Measurements from ENCODE around the gene CDH26.

Gene CDH26

DNA sequence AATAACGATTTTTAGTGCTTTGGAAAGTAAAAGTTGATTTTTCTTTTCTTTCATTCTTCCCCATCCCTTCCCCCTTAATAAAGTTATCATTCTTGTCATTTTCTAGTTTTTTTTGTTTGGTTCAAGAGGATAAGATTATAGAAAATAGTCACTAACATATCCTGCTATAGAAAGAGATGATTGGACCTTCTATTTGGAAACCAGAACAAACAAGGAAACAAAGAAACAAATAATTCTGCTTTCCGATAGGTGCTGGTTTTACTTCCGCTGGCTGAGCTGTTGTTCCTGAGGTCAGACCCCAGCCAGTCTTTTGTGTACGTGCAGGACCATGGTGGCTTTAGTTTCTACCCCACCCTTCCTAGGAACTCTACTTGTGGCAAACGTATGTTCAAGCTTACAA is at the start of gene CDH26:
Gene CDH26, plus strand, starts transcription at position 301 of the 400 bp plus-strand sequence. CDS start 304 bp downstream, outside the sequence.
- no peak for DNase-seq

DNA sequence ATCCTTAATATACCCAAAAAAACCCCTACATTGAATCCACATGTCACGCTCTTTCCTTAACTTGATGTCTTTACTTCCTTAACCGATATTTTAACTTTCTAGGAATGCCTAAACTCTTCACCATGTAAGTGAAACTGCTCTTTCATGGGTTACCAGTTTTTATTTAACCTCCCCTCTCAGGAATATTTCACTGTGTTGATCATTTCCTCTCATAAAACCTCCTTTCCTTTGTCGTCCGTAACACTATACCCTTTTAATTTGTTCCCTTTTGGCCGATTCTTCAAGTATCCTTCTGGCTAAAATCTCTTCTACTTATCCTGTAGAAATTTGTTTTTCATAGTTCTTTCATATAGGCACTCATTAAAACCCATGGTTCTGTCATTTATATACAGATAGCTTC is 49.4 kb upstream of the CDH26 start:
- no peak for DNase-seq

DNA sequence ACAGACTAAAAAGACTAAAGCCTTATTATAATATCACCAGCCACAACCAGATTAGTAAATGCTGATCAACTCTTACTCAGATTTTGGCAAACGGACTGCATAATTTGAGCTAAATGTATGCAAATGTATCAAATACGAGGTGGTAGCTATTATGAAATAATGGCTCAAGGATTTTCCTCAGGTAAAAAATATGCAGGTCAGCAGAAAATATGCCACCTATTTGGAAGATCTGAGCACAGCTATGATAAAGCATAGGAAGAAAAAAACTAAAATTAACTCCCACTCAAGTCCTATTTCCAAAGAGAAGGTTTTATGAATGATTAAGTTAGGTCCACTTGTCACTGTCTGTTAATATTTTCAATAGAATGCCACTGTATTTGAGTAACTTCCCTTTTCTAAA is 47.2 kb upstream of the CDH26 start:
- no peak for DNase-seq

DNA sequence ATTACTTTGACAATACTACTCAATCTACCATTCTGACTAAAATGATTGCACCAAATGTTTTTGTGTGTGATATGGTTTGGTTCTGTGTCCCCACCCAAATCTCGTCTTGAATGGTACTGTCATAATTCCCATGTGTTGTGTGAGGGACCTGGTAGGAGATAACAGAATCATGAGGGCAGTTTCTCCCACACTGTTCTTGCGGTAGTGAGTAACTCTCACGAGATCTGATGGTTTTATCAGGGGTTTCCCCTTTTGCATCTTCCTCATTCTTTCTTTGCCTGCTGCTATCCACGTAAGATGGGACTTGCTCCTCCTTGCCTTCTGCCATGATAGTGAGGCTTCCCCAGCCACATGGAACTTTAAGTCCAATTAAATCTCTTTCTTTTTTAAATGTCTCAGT is 45.6 kb upstream of the CDH26 start:
- DNase-seq, result no peak

DNA sequence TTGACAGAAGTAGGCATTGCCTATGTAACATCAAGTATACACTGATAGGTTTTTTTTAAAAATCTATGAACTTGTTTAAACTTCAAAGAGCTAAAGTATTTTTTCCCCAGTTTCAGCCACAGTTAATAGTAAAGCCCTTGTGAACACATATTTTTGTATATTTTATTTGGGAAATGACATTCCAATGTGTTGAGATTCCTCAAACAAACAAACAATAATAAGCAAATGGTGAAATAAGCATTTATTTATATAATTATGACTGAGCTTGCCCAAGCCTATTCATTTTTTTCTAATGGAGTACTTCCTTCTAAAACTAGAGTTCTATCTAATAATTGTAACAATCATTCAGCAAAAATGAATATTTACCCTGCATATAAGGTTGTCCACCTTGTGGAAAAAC is 37.3 kb upstream of the CDH26 start:
- no peak for DNase-seq

DNA sequence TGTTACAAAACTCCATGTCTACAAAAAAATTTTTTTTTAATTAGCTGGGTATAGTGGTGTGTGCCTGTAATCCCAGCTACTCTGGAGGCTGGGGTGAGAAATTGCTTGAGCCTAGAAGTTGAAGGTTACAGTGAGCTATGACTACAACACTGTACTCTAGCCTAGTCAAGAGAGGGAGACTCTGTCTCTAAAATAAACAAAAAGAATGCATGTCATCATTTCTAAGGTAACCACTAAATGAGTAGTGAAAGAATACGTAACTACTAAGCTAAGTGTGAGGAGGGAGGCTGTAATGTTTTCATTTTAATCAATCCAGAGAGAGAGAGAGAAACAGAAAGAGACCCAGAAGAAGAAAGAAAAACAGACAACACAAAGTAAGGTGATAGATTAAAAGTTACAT is 34.7 kb upstream of the CDH26 start:
- no peak for DNase-seq

DNA sequence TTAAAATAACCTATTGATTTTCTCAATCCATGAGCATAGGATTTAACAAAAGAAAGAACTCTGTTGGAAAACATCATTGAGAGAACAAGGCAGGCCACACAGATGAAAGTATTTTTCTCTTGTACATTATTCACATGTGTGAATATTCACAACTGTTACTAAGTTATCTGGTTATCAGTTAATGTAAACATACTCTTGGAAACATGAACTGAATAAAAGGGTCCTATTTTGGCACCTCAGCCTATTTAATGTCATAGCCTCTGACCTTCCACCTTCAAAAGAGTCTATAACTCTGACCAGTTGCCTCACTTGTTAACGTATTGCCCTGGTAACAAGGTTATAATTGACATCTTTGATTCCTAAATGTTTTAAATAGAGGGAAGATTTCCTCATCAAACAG is 32.9 kb upstream of the CDH26 start:
- no peak for DNase-seq

DNA sequence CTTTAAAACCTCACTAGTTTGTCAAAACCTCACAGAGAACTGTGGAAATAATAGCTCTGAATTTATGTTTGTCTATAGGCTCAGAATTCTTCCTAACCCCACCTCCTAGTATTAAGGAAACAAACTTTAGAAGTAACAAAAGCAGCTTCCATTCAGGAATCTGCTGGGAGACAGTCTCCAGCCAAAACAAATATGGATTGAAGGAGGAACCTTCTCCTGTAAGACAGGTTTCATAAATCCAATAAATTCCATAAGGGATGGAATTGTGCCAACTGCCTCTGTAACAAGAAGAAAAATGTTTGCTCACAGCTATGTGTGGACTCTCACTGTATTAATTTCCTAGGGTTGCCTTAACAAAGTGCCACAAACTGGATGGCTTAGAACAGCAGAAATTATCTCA is 32.3 kb upstream of the CDH26 start:
- no peak for DNase-seq

DNA sequence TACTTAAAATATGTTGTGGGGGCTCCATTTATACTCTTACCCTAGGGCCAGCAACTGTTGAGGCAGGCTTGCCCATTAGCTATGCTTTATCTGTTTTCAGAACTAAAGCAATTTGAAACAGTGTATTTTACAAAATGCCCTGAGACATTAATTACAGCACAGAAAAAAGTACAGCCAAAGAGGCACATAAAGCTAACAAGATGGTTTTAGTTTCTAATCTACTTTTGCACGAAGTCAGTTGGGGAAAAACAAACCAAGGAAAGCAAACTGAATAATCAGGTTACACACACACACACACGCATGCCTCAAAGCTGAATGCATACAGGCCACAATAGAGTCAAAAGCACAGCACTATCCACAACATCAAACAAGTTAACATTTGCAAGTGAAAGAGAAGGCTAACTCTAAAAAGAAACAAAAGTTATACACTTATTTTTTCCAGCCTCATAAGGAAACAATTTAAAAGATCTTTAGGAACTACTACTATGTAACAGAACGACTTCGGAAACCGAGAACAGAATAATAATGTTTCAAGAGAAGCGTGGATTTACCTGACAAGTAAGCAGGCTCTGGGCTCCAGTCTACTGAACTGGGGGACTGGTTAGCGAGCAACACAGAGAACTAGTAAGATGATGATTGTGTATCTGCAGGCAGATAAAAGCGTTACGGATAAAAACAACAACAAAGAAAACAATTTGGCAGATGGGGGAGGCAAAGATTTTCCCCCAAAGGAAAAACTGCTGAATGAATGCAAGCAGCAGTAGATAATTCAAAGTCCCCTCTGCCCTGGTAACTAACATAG is 26.5 kb upstream of the CDH26 start:
- no peak for DNase-seq

DNA sequence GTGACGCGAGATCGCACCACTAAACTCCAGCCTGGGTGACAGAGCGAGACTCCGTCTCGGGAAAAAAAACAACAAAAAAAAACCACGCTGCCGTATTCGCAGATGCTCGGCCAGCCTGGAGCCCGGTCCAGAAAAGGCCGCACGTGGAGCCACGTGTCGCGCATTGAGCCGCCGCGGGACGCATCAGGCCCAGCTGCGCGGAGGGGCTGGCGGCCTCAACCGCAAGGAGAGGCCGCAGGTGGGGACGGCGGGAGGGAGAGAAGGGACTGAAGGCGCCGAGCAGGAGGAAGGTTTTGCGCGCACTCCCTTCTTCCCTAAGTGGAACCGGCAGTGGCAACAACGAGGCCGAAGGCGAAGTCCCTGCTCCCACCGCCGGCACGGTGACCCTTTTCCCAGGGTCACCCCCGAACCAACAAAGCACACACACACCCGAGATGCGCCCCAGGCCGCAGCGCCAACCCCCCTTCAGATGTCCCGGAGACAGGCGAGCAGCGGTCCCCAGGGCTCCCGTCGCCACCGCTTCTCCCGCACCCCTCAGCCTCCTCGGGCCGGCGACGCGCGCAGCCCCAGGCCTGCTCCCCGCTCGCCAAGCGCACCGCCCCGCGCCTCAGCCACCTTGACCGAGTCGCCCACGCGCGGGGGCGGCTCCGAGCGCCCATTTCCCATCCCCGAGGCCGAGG is 25.5 kb upstream of the CDH26 start:
- DNase-seq, result no peak

DNA sequence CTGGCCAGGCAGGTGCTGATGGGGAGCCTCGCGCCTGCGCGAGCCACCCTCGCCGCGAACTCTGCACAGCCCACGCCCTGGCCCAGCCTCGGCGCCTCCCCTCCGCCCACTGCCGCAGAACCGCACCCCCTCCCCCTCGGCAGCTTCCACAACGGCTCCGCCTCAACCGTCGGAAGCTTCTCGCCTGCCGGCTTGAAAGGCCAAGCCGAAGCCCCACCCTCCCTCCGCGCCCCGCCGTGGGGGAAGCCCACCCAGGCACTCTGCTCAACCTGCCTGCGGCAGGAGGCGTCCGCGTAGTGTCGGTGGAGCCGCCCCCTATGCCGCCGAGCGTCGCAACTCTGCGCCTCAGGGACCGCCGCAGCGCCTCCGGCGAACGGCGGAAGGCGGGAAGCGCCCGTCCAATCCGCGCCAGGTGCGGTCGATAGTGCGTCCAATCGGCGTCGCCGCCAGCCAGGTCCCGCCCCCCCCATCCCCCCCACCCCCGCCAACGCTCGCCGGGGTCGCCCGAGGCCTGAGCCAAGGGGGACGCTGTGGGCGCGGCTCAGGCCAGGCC is 24.9 kb upstream of the CDH26 start, which contains the start of gene SYCP2:
Gene SYCP2, minus strand, starts transcription at position 342 of the 553 bp plus-strand sequence. CDS start 11,224 bp downstream, outside the sequence.
- DNase-seq, result no peak

DNA sequence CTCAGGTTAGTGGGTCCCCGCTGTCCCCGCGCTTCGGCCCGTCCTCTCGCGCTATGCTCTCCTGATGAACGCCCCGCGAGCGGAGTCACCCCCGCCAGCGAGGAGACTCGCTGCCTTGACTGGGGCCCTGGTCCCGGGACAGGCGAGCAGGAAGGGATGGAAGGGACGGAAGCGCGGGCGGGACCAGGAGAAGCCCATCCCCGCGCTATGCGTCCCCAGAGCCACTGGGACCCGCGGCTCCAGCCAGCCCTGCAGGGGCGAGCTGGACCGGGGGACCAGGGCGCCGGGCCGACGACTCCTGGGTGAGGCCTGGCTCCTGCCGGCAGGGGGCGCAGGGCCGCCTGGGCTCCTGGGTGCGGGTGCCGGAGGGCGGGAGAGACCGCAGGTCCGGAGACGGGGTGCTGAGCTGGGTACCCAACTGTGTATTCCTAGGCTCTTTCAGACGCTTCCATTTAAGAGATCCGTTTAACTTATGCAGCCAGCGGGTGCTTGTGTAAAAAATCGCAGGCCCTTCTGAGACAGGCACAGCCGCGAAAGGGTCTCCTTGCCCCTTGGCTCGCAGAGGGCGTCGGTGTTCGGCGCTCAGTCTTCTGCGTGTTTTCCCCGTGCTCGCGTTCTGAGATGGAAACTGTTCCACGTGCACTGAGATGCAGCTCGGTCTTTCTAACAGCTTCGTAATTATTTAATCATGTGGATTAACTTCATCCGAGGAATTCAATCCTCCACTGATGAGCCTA is 24.2 kb upstream of the CDH26 start:
- DNase-seq, result no peak

DNA sequence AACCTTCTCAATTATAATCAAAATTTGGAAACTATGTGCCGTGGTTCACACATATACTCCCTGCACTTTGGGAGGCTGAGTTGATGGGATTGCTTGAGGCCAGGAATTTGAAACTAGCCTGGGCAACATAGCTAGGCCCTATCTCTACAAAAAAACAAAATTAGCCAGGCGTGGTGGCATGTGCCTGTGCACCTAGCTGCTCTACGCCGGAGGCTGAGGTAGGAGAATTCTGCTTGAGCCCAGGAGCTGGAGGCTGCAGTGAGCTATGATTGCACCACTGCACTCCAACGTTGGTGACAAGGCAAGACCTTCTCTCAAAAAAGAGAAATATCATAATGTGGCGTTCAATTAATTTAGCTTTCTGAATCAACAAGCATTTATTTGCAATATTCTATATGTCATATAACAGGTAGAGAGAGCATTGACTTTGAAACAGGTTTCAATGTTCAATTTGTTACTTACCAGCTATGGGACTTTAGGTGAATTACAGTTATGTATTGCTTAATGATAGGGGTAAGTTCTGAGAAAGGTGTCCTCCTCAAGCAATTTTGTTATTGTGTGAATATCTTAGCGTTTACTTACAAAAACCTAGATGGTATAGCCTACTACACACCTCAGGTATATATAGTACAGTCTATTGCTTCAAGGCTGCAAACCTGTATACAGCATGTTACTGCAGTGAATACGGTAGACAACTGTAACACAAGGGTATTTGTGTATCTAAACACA is 22.6 kb upstream of the CDH26 start:
- DNase-seq, result no peak

DNA sequence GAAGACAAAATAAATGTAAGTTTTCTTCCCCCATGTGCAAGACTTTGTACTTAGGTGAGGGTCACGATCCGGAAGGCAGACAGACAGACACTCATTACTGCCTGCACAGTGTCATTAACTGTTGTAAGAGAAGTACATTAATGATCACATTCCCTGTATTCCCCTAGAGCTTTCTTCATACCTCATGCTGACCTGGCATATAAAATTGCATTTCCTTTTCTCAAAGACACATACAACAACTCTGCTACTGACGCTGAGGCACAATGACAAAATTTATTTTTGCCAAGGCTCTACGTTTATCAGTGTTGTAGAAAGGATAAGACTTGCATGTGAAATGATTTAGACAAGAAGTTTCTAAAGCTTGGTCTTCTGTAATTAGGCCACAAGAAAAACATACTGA is 21.8 kb upstream of the CDH26 start:
- no peak for DNase-seq

DNA sequence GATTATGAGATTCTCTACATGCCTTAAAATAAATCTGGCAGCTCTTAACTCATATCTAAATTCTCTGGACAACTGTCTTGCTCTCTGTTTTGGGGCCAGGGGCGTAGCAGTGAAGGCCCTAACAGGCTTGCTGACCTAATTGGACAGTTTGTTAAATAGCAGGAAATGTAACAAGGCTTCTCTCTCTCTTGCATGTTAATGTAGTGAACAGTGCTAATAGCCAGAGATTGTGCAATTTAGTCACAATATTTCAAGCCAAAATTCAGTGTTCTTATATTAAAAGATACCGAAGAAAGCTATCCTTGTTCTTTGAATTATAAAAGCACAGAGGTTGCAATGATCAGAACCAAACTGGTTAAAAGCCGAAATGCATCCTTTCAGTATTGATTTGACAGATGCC is 21.1 kb upstream of the CDH26 start:
- no peak for DNase-seq

DNA sequence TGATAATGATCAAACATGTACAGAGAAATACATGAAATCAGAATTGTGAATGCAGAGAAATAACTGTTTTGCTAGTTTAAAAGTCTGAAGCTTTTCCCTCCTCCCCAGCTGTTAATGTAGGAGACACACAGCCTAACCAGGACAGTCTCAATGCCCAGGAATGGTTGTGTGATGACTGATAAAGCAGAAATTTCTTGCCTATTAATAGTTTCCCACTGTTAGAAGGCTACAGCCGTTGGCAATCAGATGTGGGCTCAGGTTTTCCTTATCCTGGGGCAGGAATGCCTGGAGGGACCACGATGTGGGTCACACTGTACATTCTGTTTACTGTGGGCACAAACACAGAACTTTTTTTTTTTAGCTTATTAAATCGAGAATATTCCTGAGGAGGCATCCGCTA is 20.0 kb upstream of the CDH26 start:
- no peak for DNase-seq

DNA sequence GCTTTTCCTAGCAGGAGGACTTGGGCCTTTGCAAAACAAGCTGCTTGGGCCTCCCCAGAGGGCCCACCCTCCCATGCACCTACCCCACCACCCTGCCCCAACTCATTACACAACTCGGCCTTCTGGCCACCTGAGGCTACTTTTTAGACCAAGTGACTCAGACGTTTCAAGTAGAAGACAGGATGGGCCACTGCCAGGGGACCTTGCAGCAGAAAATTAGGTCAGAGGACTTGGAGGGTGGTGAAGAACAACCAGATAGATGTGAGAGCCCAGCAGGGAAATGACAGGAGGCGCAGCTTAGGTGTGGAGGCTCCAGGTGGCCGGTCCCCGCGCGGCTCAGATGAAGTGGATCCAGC is 19.5 kb upstream of the CDH26 start:
- DNase-seq, result no peak

DNA sequence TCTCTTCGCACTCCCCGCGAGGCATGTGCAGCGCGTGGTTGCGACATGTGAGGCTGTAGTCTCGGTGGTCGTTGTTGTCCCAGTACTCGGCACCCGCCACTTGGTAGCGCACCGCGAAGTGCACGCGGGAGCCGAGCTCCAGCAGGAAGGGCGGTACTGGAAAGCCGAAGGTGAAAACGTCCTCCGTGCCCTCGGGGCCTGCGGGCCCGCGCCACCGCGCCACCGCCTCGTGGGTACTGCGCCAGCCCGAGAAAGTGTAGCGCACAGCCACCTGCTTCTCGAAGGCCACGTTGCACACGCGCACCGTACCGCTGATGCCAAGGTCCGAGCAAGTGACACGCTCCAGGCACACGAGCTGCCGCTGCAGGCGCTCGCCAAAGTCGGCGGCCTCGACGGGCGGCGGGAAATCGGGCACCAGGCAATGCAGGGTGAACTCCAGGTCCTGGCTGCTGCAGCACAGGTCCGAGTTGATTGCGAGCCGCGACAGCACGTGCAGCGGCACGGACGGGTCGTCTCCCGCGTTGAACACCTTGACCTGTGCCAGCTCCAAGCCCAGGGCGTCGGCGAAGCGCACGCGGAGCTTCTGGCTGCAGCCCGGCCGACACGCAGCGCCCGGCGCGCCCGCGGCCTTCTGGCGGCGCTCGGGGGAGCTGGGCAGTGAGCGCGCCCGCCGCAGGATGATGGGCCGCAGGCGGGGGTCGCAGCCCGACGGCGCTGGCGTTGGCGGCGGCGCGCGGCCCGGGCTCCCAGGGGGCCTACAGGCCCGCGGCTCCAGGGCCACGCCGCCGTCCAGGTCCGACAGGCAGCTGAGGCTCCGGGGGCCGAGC is 19.0 kb upstream of the CDH26 start:
- no peak for DNase-seq

DNA sequence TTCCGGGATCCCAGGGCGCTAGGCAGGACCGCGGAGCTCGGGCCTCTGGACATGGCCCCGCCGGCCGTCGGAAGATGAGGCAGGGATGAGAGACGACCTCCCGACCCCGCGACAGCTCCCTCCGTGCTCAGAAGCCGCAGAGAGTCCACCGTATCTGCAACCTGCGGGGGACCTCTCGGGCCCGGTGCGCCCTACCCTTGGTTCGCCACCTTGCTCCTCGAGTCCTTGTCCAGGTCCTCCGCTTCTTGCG is 18.4 kb upstream of the CDH26 start:
- DNase-seq, result no peak

DNA sequence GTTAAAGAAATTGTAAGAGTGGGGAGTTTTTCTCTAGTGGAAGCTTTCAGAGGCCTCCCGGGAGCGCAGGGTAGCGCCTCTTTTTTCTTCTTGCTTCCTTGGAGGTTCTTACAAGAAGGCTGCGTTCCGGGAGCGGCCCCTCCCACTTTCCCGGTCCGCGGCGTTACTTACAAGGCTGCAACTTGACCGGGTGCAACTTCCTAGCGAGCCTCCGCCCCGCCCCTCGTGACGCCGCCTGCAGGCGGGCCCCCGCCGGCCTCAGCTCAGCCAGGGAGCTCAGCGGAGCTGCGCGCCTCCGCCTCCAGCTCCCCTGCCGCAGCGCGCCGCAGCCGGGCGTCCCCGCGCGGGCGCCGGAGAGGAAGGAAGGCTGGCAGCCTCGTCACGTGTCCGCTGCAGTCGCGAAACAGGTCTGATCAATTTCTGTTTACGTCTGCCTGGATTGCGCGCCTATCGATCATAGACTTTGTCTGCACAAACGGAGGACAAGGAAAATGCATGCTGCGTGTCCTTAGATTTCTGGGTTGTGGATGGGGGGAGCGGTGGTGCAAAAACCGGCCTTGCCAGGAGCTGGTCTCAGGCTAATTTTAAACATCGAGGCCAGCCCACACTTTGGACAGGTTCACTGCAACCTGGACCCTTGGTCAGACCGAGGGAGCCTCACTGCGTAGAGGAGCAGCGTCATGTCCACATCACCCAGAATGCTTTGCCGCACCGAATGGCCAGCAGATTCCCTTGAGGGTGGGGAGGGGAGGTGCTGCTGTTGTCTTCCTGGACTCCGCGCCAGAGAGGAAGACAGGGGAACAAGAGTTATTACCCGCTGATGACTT is 17.9 kb upstream of the CDH26 start, which contains the start of the genes FAM217B and PPP1R3D:
Gene FAM217B, plus strand, starts transcription at position 261 of the 827 bp plus-strand sequence. CDS start 3,555 bp downstream, outside the sequence.
Gene PPP1R3D, minus strand, starts transcription at position 177 of the 827 bp plus-strand sequence. CDS start 374 bp downstream, outside the sequence.
- DNase-seq, result peak; percentile 60

DNA sequence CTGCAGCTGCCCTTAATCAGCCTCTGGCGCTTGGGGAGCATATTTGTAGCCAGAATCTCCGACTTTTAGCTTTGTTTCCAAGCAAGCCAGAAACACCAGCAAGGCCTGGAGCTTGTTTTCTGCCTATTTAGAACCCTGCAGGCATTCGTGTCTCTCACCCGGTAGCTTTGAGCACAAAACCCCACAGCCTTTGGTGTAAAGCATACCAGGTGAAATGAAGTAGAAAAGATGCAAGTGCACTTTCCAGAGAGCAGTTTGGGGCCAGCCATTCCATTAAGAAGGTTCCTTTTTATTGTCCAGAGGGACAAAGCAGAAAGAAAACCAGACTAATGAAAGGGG is 17.3 kb upstream of the CDH26 start:
- no peak for DNase-seq

Data from NCI-H187 treated with DMSO at 0.1 percent for 48 hours (cell line).